ENCODE results near the gene NKG7.

- TF ChIP-seq CTCF (conservative IDR thresholded peaks at IDR 0.05) (no peak), EZH2 (IDR thresholded peaks at IDR 0.05; ENCODE audit: low read depth) (no peak)
Observed at GRCh38 chr19:51342631-51343569, 29.6 kb downstream of the NKG7 start.
